Measurements from ENCODE around the gene UBA7. TPM values are rescaled to one million over a fixed set of nuclear protein-coding genes. Genes with fewer than 3 reads are reported as not detected.

The UBA7 gene
- total RNA-seq, 1 donor from 2014 or later = 56.1 TPM

DNA sequence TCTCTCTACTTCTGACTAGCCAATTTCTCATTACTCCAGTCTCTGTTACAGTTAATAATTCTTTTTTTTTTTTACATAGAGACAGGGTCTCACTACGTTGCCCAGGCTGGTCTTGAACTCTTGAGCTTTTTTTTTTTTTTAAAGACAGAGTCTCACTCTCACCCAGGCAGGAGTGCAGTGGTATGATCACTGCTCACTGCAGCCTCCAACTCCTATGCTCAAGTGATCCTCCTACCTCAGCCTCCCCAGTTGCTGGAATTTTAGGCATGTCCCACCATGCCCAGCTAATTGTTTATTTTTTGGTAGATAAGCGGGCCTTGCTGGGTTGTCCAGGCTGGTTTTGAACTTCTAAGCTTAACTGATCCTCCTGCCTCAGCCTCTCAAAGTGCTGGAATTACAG lies 41.0 kb downstream of the UBA7 start:
- Histone ChIP-seq H3K27ac (no peak overlapping the region), H3K4me3 (no peak overlapping the region), H3K4me1 (no peaks in the 10 kb centered on the region), H3K27me3 (no peaks in the 10 kb centered on the region), H3K9me3 (no peaks in the 10 kb centered on the region), H3K36me3 (peaks cover 6 to 18% of the 10 kb centered on the region in 2 donors)
- DNase-seq (ENCODE audit: low spot score in 2 of 2) = no peak
- intact Hi-C loops (cut with DNase I) = no loop called here
- TF ChIP-seq, protein P1, sequence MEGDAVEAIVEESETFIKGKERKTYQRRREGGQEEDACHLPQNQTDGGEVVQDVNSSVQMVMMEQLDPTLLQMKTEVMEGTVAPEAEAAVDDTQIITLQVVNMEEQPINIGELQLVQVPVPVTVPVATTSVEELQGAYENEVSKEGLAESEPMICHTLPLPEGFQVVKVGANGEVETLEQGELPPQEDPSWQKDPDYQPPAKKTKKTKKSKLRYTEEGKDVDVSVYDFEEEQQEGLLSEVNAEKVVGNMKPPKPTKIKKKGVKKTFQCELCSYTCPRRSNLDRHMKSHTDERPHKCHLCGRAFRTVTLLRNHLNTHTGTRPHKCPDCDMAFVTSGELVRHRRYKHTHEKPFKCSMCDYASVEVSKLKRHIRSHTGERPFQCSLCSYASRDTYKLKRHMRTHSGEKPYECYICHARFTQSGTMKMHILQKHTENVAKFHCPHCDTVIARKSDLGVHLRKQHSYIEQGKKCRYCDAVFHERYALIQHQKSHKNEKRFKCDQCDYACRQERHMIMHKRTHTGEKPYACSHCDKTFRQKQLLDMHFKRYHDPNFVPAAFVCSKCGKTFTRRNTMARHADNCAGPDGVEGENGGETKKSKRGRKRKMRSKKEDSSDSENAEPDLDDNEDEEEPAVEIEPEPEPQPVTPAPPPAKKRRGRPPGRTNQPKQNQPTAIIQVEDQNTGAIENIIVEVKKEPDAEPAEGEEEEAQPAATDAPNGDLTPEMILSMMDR (IDR thresholded peaks at IDR 0.05) = no peak

DNA sequence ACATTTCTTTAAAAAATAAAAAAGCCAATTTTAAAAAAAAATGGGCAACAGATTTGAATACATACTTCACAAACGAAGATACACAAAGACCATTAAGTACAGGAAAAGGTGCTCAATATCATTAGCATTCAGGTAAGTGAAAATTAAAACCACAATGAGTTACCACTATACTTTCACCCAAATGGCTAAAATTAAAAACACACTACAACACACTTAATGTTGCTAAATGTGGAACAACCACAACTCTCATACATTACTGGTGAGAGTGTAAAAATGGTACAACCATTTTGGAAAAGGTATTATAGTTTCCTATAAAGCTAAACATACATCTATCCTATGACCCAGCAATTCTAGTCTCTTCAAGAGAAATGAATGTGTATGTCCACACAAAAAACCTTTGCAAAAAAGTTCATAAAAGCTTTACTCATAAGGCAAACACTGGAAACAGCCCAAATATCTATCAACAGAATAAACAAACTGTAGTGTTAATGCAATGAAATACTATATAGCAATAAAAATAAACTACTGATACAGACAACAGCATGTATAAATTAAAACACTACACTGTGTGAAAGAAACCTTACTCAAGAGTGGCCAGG lies 42.3 kb downstream of the UBA7 start:
- H3K9me3 ChIP-seq = no peaks in the 10 kb centered on the region
- no peak overlapping the region for H3K4me3 ChIP-seq
- TF ChIP-seq, protein P1 (IDR thresholded peaks at IDR 0.05) = no peak
- no peaks in the 10 kb centered on the region for H3K4me1 ChIP-seq
- peaks cover 0 to 9% of the 10 kb centered on the region in 2 donors for H3K36me3 ChIP-seq
- no peaks in the 10 kb centered on the region for H3K27me3 ChIP-seq
- no peak for DNase-seq (ENCODE audit: low spot score in 2 of 2)
- no peak overlapping the region for H3K27ac ChIP-seq
- intact Hi-C loops (cut with DNase I) = no loop called here

DNA sequence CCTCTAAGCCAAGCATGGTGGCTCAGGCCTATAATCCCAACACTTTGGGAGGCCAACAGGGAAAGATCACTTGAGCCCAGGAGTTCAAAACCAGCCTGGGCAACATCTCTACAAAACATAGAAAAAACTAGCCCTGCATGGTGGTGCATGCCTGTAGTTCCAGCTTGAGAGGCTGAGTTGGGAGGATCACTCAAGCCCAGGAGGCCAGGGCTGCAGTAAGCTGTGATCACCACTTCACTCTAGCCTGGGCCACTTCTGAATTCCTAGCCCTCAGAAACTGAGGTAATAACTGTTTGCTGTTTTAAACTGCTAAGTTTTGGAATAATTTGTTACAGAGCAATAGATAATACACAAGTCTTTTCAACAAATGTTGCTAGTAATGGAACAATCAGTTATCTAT lies 43.8 kb downstream of the UBA7 start:
- intact Hi-C loops (cut with DNase I) = no loop called here
- no peak for DNase-seq (ENCODE audit: low spot score in 2 of 2)

DNA sequence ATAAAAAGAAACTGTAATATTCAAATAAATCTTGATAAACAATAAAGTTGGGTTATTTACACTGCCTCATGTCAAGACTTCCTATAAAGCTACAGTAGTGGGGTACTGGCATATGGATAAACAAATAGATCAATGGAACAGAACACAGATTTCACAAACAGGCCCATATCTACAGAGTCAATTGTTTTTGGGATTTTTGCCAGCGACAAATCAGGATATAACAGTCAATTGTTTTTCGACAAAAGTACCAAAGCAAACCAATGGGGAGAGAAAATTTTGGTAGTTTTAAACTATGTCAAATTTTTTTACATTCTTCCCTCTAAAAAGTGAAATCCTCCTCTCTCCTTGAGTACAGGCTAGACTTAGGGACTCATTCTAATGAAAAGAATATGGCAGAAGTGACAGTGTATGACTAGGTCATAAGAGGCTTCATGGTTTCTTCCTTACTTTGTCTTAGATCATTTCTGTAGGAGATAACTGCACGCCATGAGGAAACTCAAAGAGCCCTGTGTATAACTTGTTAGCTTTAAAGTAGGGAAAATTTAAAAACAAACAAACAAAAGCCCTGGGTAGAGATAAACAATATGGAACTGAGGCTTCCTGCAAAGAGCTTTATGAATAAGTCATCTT lies 44.4 kb downstream of the UBA7 start:
- TF ChIP-seq, protein P1 (IDR thresholded peaks at IDR 0.05) = no peak
- Histone ChIP-seq H3K4me1 (no peaks in the 10 kb centered on the region), H3K27ac (no peak overlapping the region), H3K4me3 (no peak overlapping the region), H3K27me3 (no peaks in the 10 kb centered on the region), H3K36me3 (peaks cover 4 to 11% of the 10 kb centered on the region in 2 donors), H3K9me3 (no peaks in the 10 kb centered on the region)
- no peak for DNase-seq (ENCODE audit: low spot score in 2 of 2)
- intact Hi-C loops (cut with DNase I) = no loop called here

More for the DNA sequence above, 43.8 kb downstream of the UBA7 start:
- H3K4me3 ChIP-seq = no peak overlapping the region
- no peaks in the 10 kb centered on the region for H3K4me1 ChIP-seq
- peaks cover 4 to 11% of the 10 kb centered on the region in 2 donors for H3K36me3 ChIP-seq
- H3K27ac ChIP-seq = no peak overlapping the region
- TF ChIP-seq, protein P1 (IDR thresholded peaks at IDR 0.05) = no peak
- no peaks in the 10 kb centered on the region for H3K27me3 ChIP-seq
- no peaks in the 10 kb centered on the region for H3K9me3 ChIP-seq

DNA sequence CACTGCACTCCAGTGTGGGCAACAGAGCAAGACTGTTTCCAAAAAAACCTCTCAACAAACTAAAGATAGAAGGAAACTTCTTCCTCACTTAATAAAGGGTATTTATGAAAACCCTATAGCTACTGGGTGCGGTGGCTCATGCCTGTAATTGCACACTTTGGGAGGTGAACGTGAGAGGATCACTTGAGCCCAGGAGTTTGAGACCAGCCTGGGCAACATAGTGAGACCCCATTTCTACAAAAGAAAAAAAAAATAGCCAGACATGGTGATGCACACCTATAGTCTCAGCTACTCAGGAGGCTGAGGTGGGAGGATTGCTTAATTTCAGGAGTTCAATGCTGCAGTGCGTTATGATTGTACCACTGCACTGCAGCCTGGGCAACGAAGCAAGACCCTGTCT lies 49.8 kb downstream of the UBA7 start:
- no peaks in the 10 kb centered on the region for H3K9me3 ChIP-seq
- TF ChIP-seq, protein P1 (IDR thresholded peaks at IDR 0.05) = no peak
- no peaks in the 10 kb centered on the region for H3K27me3 ChIP-seq
- no peak overlapping the region for H3K27ac ChIP-seq
- peaks cover 4% of the 10 kb centered on the region in 2 donors for H3K36me3 ChIP-seq
- H3K4me3 ChIP-seq = no peak overlapping the region
- H3K4me1 ChIP-seq = peaks cover 0 to 3% of the 10 kb centered on the region in 2 donors
- intact Hi-C loops (cut with DNase I) = no loop called here
- no peak for DNase-seq (ENCODE audit: low spot score in 2 of 2)

All from ascending aorta (tissue), 2 donors.